OCI-LY7 (cell line): Measurements from ENCODE around the gene RAX. TPM values are rescaled to one million over a fixed set of nuclear protein-coding genes. Genes with fewer than 3 reads are reported as not detected.

Source experiments
- BruUV-seq: library from RNA; stranded (reverse); fragments of 400-500 nt; replicated peaks from 2 replicates; lab custom pipeline; 2021; lab: Mats Ljungman, UMichigan
- CTCF ChIA-PET: fragments of 300-600 bp; sonication (Branson Sonifier 250); formaldehyde crosslinking; loops from one replicate; lab custom pipeline; 2022; ENCODE audit warnings: antibody characterized with exemption; ENCODE audit not compliant: unreplicated experiment; lab: Charles Lee
- POLR2A ChIA-PET: fragments of 300-600 bp; sonication (Branson Sonifier 250); formaldehyde crosslinking; loops from one replicate; lab custom pipeline; 2022; ENCODE audit warnings: antibody characterized with exemption; lab: Charles Lee
- DNase-seq: peaks from one replicate; pipeline ENCODE4 v3.0.0-alpha.2; 2015; ENCODE audit warnings: low spot score
- H2AFZ ChIP-seq: fragments of 200-600 bp; sonication (generic), shearing (Covaris generic); 2 replicates; pipeline ENCODE4 v1.6.1; 2014; ENCODE audit warnings: mild to moderate bottlenecking, antibody characterized with exemption, low read length, moderate library complexity
- H3K27ac ChIP-seq: fragments of 200-600 bp; sonication (generic); 2 replicates; pipeline ENCODE4 v1.5.1; 2014; ENCODE audit warnings: mixed run types, low read depth, mild to moderate bottlenecking, moderate library complexity, low read length, inconsistent platforms; ENCODE audit not compliant: poor library complexity, severe bottlenecking
- H3K36me3 ChIP-seq: fragments of 200-600 bp; sonication (generic); 2 replicates; pipeline ENCODE4 v1.6.1; 2014; ENCODE audit warnings: mild to moderate bottlenecking, antibody characterized with exemption, low read length, moderate library complexity, mixed read lengths; ENCODE audit not compliant: insufficient read depth
- H3K4me1 ChIP-seq: fragments of 200-600 bp; sonication (generic); 2 replicates; pipeline ENCODE4 v1.5.1; 2014; ENCODE audit warnings: mild to moderate bottlenecking, low read length; ENCODE audit not compliant: insufficient read depth, poor library complexity, severe bottlenecking
- H3K4me2 ChIP-seq: fragments of 200-600 bp; sonication (generic); 2 replicates; pipeline ENCODE4 v1.6.1; 2014; ENCODE audit warnings: mild to moderate bottlenecking, low read length
- H3K4me3 ChIP-seq: fragments of 200-600 bp; sonication (generic); 2 replicates; pipeline ENCODE4 v1.5.1; 2014; ENCODE audit warnings: mild to moderate bottlenecking, low read depth, low read length; ENCODE audit not compliant: poor library complexity, severe bottlenecking
- H3K79me2 ChIP-seq: fragments of 200-600 bp; sonication (generic); 2 replicates; pipeline ENCODE4 v1.6.1; 2016; ENCODE audit warnings: low read depth, mild to moderate bottlenecking, low read length, moderate library complexity, mixed read lengths; ENCODE audit not compliant: insufficient read depth
- H3K9me2 ChIP-seq: fragments of 200-600 bp; sonication (generic); 2 replicates; pipeline ENCODE4 v1.6.1; 2016; ENCODE audit warnings: mild to moderate bottlenecking, low read length, mixed read lengths; ENCODE audit not compliant: insufficient read depth
- H3K9me3 ChIP-seq: fragments of 200-600 bp; sonication (generic); 2 replicates; pipeline ENCODE4 v1.6.1; 2014; ENCODE audit warnings: mild to moderate bottlenecking, mixed run types, low read length, mixed read lengths
- H4K20me1 ChIP-seq: fragments of 200-600 bp; sonication (generic); 2 replicates; pipeline ENCODE4 v1.6.1; 2014; ENCODE audit warnings: mild to moderate bottlenecking, antibody characterized with exemption, low read length, moderate library complexity, mixed read lengths; ENCODE audit not compliant: insufficient read depth
- CTCF ChIP-seq: fragments of 200-600 bp; sonication (generic); conservative IDR thresholded peaks from 2 replicates; pipeline ENCODE4 v1.5.1; 2014; ENCODE audit warnings: mild to moderate bottlenecking, antibody characterized with exemption, low read length, moderate library complexity, mixed read lengths
- EZH2phosphoT487 ChIP-seq: fragments of 200-600 bp; sonication (generic); IDR thresholded peaks from 2 replicates; pipeline ENCODE4 v1.6.1; 2018; ENCODE audit warnings: low read depth, borderline replicate concordance, mild to moderate bottlenecking, mixed run types, antibody characterized with exemption, low read length, moderate library complexity, mixed read lengths
- intact Hi-C: fragments of 100-400 bp; cut with micrococcal nuclease; formaldehyde crosslinking; loops from one replicate; pipeline ENCODE4 v1.10.0; 2022; ENCODE audit not compliant: unreplicated experiment
- total RNA-seq, 2 experiments: library from RNA; depleted of rRNA in 1 of 2; stranded (reverse); fragments of >200 nt in 1 of 2; shearing (Covaris generic) in 1 of 2; gene quantifications; 2 replicates each; pipeline ENCODE4 v1.2.3, GENCODE V29; 2014 to 2022

RAX gene
- total RNA-seq, 2 experiments from 2014 or later: not detected

GRCh38 chr18:59268721-59269562 lies 4.3 kb downstream of the RAX start:
- POLR2A ChIA-PET: no interaction called here
- H3K4me2 ChIP-seq: no peak overlapping the region

DNA sequence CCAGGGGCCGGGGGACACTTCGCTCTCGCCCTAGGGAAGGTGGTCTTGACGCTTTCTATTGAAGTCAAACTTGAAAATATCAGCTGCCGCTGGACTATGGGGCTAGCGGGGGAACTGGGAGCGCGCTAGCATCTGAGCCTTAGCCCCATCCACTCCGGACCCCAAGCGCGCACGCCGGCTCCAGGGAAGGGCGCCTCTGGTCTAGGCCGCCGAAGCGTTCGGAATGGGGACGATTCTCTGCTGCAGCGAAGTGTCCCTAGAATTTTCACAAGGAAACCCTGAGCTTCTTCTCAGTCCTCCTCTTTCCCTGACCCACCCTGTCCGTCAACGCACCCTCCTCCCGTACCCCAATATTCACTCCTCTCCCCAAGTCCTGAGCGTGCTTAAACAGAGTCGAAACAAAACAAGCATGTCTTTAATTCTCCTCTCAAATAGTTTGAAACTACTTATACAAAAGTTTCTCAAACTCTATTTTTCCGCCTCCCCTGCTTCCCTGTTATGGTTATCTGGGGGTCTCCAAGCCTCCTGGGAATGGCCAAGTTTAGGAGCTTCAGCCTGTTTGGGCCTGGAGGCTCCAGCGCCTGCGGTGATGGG lies 5.0 kb downstream of the RAX start:
- no peaks in the 10 kb centered on the region for H4K20me1 ChIP-seq
- POLR2A ChIA-PET: no interaction called here
- TF ChIP-seq CTCF (no peak), EZH2phosphoT487 (no peak)
- CTCF ChIA-PET: no interaction called here
- no peaks in the 10 kb centered on the region for H3K79me2 ChIP-seq
- no peaks in the 10 kb centered on the region for H3K9me2 ChIP-seq
- DNase-seq: no peak
- H3K9me3 ChIP-seq: no peaks in the 10 kb centered on the region
- H3K36me3 ChIP-seq: no peaks in the 10 kb centered on the region
- no peak overlapping the region for H2AFZ ChIP-seq
- H3K4me2 ChIP-seq: no peak overlapping the region
- H3K4me1 ChIP-seq: no peaks in the 10 kb centered on the region
- intact Hi-C loops: no loop called here
- H3K4me3 ChIP-seq: no peak overlapping the region
- H3K27ac ChIP-seq: no peak overlapping the region
- BruUV-seq: no TSS peak

More at GRCh38 chr18:59268721-59269562, 4.3 kb downstream of the RAX start:
- Histone ChIP-seq H3K9me2 (no peaks in the 10 kb centered on the region), H3K4me3 (no peak overlapping the region), H3K36me3 (no peaks in the 10 kb centered on the region), H3K27ac (no peak overlapping the region), H3K9me3 (no peaks in the 10 kb centered on the region), H4K20me1 (no peaks in the 10 kb centered on the region), H2AFZ (no peak overlapping the region), H3K4me1 (no peaks in the 10 kb centered on the region), H3K79me2 (no peaks in the 10 kb centered on the region)
- CTCF ChIA-PET: no interaction called here
- no peak for DNase-seq
- intact Hi-C loops: no loop called here
- BruUV-seq: no TSS peak
- TF ChIP-seq CTCF (no peak), EZH2phosphoT487 (no peak)
